GM19452 (cell line): Measurements from ENCODE around the gene ADAMTS6.
A peak's percentile ranks its signal among the peaks of the same experiment; 100 is the strongest.
"Not testable (repeated sequence)": the region's sequence is repeated elsewhere in the genome, so short reads cannot be mapped to it uniquely, and the experiment has no call there.

Source experiments
- ATAC-seq: cut with Tn5 transposase; IDR thresholded peaks from one replicate; pipeline ENCODE4 v1.9.1; 2021; ENCODE audit not compliant: unreplicated experiment

The ADAMTS6 gene

GRCh38 chr5:65481635-65482295 lies at the start of gene ADAMTS6:
ADAMTS6 (minus strand) TSS chr5:65481920; CDS start chr5:65473673, 8,247 bp downstream.
- ATAC-seq, result peak; percentile 80

GRCh38 chr5:65530904-65531303 lies 49.2 kb upstream of the ADAMTS6 start:
- no peak for ATAC-seq

GRCh38 chr5:65525726-65526125 lies 44.0 kb upstream of the ADAMTS6 start:
- ATAC-seq, result no peak

- ATAC-seq, result no peak
Observed at GRCh38 chr5:65512170-65512937, 30.6 kb upstream of the ADAMTS6 start.

GRCh38 chr5:65508978-65509377 lies 27.3 kb upstream of the ADAMTS6 start:
- ATAC-seq, result no peak

GRCh38 chr5:65506961-65507360 lies 25.2 kb upstream of the ADAMTS6 start:
- ATAC-seq, result no peak

- ATAC-seq, result no peak
Observed at GRCh38 chr5:65489119-65489518, 7.4 kb upstream of the ADAMTS6 start.

- not testable (repeated sequence) for ATAC-seq
Observed at GRCh38 chr5:65488038-65488687, 6.4 kb upstream of the ADAMTS6 start.

GRCh38 chr5:65486803-65487202 lies 5.1 kb upstream of the ADAMTS6 start:
- not testable (repeated sequence) for ATAC-seq

- no peak for ATAC-seq
Observed at GRCh38 chr5:65485405-65485804, 3.7 kb upstream of the ADAMTS6 start.

- ATAC-seq, result peak; percentile 64
Observed at GRCh38 chr5:65483546-65484346, 2.0 kb upstream of the ADAMTS6 start.

- ATAC-seq, result no peak
Observed at GRCh38 chr5:65482736-65483545, 1.2 kb upstream of the ADAMTS6 start.

GRCh38 chr5:65482296-65482735 lies 596 bp upstream of the ADAMTS6 start:
- ATAC-seq, result no peak

GRCh38 chr5:65481171-65481581 lies 544 bp downstream of the ADAMTS6 start:
- no peak for ATAC-seq

- ATAC-seq, result no peak
Observed at GRCh38 chr5:65480306-65480865, 1.3 kb downstream of the ADAMTS6 start.

- no peak for ATAC-seq
Observed at GRCh38 chr5:65479527-65479926, 2.2 kb downstream of the ADAMTS6 start.

GRCh38 chr5:65478336-65478735 lies 3.4 kb downstream of the ADAMTS6 start:
- no peak for ATAC-seq

GRCh38 chr5:65475895-65476294 lies 5.8 kb downstream of the ADAMTS6 start:
- ATAC-seq, result no peak

GRCh38 chr5:65475336-65475735 lies 6.4 kb downstream of the ADAMTS6 start:
- ATAC-seq, result no peak
